COR-L47 (cell line): Measurements from ENCODE around the gene PDCD4.

Source experiments
- DNase-seq: peaks from one replicate; lab custom pipeline; 2025; lab: John Stamatoyannopoulos, UW

PDCD4 gene

GRCh38 chr10:110842326-110842904 is 29.3 kb upstream of the PDCD4 start:
- no peak for DNase-seq

GRCh38 chr10:110843031-110843430 is 28.7 kb upstream of the PDCD4 start:
- DNase-seq, result no peak

DNA sequence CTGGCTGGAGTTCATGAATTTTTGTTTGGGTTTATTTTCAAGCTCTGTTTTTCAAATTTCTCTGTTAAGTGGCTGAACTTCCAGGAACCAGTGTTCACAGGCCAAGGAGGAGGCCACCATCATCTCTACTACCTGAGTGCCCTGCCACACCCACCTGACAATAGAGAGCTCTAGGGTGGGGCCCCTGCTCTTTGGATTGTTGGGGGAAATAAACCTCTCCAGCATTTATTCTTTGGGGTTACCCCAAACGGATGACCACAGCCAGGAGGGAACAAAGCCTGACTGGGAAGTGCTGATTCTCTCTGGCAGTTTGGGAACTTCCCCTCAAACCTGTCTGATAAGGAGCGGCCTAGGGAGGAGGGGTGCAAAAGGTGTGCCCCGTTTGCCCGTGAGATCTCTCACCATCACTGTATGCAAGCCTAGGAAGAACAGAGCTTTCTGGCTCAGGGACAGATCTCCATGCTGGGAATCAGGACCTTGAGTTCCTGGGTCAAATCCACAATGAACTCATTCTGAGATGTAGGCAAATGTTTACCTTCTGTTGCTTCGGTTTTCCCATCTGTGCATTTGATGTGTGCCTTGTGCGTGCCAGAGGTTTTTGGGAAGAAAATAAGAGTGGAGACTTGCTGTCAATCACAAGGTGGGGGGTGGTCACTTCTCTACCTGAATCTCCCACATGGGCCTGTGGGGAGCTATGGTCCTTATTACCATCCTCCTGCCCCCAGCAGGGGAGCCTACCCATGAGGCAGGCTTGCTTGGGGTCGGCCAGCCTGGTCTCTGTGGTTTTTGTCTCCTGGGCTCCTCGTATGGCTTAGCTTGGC is 27.7 kb upstream of the PDCD4 start:
- no peak for DNase-seq

GRCh38 chr10:110844617-110844881 is 27.2 kb upstream of the PDCD4 start:
- no peak for DNase-seq

- no peak for DNase-seq
These were observed 26.5 kb upstream of the PDCD4 start for GRCh38 chr10:110845192-110845755.

DNA sequence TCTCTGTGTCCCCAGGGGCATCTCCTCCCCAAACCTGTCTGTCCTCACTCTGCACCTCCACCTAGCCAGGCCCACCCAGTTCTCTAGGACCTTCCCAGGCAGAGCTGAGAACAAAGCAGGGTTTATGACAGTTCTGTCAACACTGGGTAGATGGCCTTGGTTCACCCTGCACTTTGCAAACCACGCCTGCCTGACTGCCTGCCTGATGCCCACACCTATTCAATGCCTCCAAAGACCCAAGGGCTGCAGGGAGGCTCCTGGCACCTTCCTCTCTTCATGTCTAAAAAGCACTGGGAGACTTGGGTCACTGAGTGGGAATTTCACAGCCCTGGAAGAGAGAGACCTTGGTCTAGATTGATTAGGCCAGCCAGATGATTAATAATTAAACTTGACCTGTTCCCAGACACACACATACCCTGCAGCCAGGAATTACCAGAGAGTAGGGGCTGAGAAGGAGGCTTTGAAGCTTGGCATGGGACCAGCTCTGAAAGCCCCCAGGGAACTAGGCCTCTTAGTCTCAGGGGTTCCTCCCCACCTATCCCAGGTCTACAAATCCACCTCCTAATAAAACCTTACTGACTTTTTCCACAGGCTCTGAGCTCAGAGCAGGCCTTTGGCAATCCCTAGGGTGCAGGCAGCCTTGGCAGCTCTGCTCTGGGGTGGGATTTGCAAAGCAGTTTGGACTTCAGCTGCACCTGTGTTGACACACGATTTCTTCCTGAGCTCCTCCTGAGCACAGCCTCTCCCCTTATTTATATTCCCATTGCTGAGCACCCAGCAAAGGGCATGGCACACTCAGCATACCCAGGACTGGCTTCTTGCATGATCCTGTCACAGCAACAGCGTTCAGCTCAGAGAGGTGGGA is 25.7 kb upstream of the PDCD4 start:
- DNase-seq, result no peak

- no peak for DNase-seq
These were observed 24.4 kb upstream of the PDCD4 start for GRCh38 chr10:110847374-110847773.

- no peak for DNase-seq
These were observed 23.6 kb upstream of the PDCD4 start for GRCh38 chr10:110848106-110848505.

DNA sequence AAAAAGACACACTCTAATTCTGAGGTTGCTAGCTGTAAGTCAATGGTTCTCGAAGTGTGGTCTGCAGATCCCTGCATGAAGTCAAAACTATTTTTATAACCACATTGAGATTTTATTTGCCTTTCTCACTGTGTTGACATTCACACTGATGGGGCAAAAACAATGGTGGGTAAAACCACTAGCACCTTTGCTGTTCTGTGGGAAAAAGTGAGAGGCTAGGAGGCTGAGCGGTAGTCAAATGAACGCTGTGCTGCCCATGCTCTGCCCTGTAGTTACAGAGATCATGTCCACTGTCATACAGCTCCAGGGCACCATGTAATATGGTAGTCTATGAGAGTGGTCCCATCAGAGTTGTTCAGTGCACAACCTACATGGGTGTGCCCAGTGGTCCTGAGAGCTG is 21.6 kb upstream of the PDCD4 start:
- no peak for DNase-seq

- DNase-seq, result no peak
These were observed 20.6 kb upstream of the PDCD4 start for GRCh38 chr10:110851020-110851612.

DNA sequence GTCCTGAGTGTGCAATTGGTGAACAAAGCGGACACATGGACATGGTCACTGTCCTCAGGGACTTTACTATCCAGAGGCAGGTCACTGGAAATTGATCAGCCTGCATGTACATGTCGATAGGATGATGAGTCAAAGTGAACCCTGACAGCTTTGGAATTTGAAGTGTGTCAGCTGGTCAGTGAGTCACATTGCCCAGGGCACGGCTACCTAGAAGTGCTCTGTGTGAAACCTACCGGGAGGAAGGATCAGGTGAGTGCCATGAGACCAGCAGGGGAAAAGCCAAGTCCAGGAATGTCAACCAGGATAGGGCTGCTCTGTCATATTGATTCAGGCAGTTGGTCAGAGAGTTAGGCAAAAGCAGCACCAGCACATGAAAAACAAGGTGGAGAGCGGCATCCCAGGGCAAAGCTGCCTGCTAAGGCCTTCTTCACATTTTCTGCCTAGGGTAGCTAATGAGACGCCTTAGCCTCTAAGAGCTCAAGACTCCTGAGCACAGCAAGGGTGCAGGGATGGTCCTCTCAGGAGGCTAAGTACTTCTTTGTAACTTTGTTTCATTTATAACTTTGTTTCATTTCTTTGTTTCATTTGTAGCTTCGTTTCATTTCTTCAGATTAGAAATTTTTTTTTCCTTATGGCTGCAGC is 19.4 kb upstream of the PDCD4 start:
- DNase-seq, result no peak

DNA sequence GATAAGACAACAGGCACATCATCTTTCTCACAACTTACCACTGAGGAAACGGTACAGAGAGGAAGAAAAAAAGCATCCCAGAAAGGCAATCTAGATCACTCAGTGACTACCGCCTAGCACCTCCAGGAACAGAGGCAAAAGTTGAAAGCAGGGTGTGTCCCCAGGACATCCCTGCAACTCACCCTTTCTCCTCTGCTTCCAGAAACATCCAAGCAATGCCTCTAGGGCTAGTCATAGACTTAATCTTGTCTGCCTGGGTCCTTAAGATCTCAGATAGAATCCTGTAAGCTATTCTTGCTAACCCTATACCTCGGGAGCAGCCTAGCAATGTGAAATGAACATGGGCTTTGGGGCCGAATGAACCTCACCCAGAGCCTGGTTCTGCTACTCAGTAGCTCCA is 18.8 kb upstream of the PDCD4 start:
- no peak for DNase-seq

GRCh38 chr10:110853921-110854605 is 17.7 kb upstream of the PDCD4 start:
- DNase-seq, result no peak

DNA sequence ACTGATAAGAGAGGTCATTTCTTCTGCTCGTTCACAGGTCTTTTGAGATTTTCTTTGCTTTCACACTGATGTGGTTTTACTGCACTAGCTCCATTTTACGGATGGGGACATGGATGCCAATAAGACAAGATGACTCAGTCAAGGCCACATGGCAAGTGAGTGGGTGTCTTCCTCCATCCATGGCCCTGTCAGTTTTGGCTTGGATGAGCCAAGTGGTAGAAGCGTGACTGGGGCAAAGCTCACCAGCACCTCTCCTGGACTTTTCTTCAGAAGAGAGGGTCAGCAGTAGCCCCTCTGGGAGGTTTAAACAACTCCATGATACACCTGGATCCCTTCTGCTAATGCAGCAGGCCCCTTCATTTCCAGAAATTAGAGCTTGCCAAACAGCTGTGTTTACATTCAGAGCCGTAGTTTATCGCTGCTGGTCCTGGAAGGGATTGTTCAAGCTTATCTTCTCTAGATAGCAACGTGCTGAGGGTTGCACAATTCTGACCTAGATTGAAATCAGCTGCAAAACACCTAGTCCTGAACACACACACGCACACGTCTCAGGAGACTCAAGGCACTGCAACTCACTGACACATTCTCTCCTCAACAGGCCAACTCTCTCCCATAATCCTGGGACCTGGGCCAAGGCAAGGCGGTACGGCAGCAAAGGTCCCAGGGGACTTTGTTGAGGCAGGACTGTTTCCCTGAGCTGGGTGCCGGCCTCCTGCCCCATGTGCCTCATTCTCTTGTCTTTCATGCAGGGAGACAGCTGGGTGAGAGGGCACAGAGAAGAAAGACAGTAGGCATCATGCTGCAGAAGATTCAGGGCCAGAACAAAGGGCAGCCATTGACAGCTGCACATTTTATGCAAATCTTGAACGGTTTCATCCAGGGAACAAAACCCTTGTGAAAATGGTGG is 14.2 kb upstream of the PDCD4 start:
- peak; percentile 16 for DNase-seq

GRCh38 chr10:110858297-110858934 is 13.3 kb upstream of the PDCD4 start:
- DNase-seq, result no peak

- DNase-seq, result no peak
These were observed 12.3 kb upstream of the PDCD4 start for GRCh38 chr10:110859206-110859972.

- no peak for DNase-seq
These were observed 11.8 kb upstream of the PDCD4 start for GRCh38 chr10:110859973-110860376.

DNA sequence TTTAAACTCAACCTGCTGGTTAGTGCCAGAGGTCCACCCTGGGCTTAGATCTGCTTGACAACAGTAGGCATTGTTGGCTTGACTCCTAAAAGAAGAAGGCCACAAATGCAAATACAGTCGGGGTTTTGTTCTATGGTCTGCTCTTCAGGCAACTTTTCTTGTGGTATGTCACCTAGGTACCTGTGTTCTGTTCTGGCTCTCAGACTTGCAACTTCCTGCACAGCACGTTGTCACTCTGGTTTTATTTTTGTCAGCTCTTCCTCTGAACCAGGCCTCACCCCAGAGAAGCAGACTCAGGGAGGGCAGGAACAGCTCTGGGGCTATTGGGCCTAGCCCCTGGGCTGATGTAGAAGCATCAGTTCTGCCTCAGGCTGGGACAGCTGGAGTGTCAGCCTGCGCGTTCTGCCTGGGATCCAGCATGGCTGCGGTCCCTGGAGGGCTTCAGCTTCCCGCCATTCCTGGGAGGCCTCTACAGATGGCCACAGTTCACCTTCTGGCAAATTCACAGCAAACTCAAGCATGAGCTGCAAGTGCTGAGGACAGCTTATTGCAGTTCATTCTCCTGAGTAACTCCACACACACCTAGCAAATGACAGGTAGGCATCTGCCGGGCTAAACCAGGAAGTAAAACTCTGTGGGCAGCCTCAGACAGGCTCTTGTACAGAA is 11.0 kb upstream of the PDCD4 start:
- no peak for DNase-seq
